GM19193 (cell line): ENCODE measurements around the gene REC8.

Experiments
- POLR2A ChIP-seq: IDR thresholded peaks from 4 replicates; pipeline ENCODE4 v1.6.1; 2011; ENCODE audit not compliant: insufficient read depth, insufficient read length; ENCODE audit errors: extremely low read depth

The REC8 gene

GRCh38 chr14:24162093-24162492 lies 9.8 kb upstream of the REC8 start:
- no peak for TF ChIP-seq POLR2A

GRCh38 chr14:24164518-24164991 lies 7.3 kb upstream of the REC8 start:
- TF ChIP-seq POLR2A, result no peak

- TF ChIP-seq POLR2A, result no peak
Observed at GRCh38 chr14:24165785-24166184, 6.1 kb upstream of the REC8 start.

GRCh38 chr14:24167469-24168114 lies 4.3 kb upstream of the REC8 start:
- peak; percentile 39 for TF ChIP-seq POLR2A

- TF ChIP-seq POLR2A, result no peak
Observed at GRCh38 chr14:24172261-24172860, 481 bp downstream of the REC8 start.

GRCh38 chr14:24172871-24173281 lies 996 bp downstream of the REC8 start:
- peak; percentile 16 for TF ChIP-seq POLR2A

GRCh38 chr14:24176599-24176998 lies 4.7 kb downstream of the REC8 start:
- TF ChIP-seq POLR2A, result no peak

- no peak for TF ChIP-seq POLR2A
Observed at GRCh38 chr14:24177041-24177825, 5.4 kb downstream of the REC8 start.

- TF ChIP-seq POLR2A, result no peak
Observed at GRCh38 chr14:24177891-24178290, 6.0 kb downstream of the REC8 start.

- no peak for TF ChIP-seq POLR2A
Observed at GRCh38 chr14:24178399-24179178, 6.7 kb downstream of the REC8 start.

- TF ChIP-seq POLR2A, result peak; percentile 28
Observed at GRCh38 chr14:24179294-24179960, 7.5 kb downstream of the REC8 start.

- peak; percentile 32 for TF ChIP-seq POLR2A
Observed at GRCh38 chr14:24179961-24180796, 8.3 kb downstream of the REC8 start.

- TF ChIP-seq POLR2A, result peak; percentile 8
Observed at GRCh38 chr14:24181371-24182077, 9.6 kb downstream of the REC8 start.
